H9 (cell line): ENCODE data around the gene RBPJ. TPM values are rescaled to one million over a fixed set of nuclear protein-coding genes. Genes with fewer than 3 reads are reported as not detected.

Experiments
- DNase-seq: peaks from one replicate; pipeline ENCODE4 v3.0.0-alpha.2; 2017
- H2AFZ ChIP-seq: one replicate; pipeline ENCODE4 v1.6.1; 2013; ENCODE audit warnings: mild to moderate bottlenecking, low read length, control low read depth, moderate library complexity
- H2AK5ac ChIP-seq: 2 replicates; pipeline ENCODE4 v1.6.1; 2013; ENCODE audit warnings: low read length, control low read depth, mixed read lengths; ENCODE audit not compliant: insufficient read length
- H2BK120ac ChIP-seq: one replicate; pipeline ENCODE4 v1.6.1; 2013; ENCODE audit warnings: low read depth, mild to moderate bottlenecking, low read length, control low read depth, inconsistent platforms; ENCODE audit not compliant: poor library complexity, severe bottlenecking
- H2BK12ac ChIP-seq: 2 replicates; pipeline ENCODE4 v1.6.1; 2013; ENCODE audit warnings: low read length, control low read depth, mixed read lengths, low read depth; ENCODE audit not compliant: insufficient read length
- H2BK15ac ChIP-seq: 2 replicates; pipeline ENCODE4 v1.6.1; 2013; ENCODE audit warnings: low read depth, low read length, control low read depth
- H2BK20ac ChIP-seq: one replicate; pipeline ENCODE4 v1.6.1; 2013; ENCODE audit warnings: low read depth, mild to moderate bottlenecking, low read length, control low read depth, inconsistent platforms; ENCODE audit not compliant: poor library complexity, severe bottlenecking
- H2BK5ac ChIP-seq: 2 replicates; pipeline ENCODE4 v1.6.1; 2013; ENCODE audit warnings: low read length, control low read depth, mixed read lengths; ENCODE audit not compliant: insufficient read length
- H3K14ac ChIP-seq: 2 replicates; pipeline ENCODE4 v1.6.1; 2013; ENCODE audit warnings: low read length, control low read depth; ENCODE audit not compliant: insufficient read depth
- H3K18ac ChIP-seq: 2 replicates; pipeline ENCODE4 v1.6.1; 2013; ENCODE audit warnings: low read depth, mild to moderate bottlenecking, mixed read lengths, low read length, control low read depth; ENCODE audit not compliant: insufficient read length
- H3K23ac ChIP-seq: 2 replicates; pipeline ENCODE4 v1.6.1; 2013; ENCODE audit warnings: low read length, control low read depth, mixed read lengths, low read depth; ENCODE audit not compliant: insufficient read length
- H3K23me2 ChIP-seq: 2 replicates; pipeline ENCODE4 v1.6.1; 2013; ENCODE audit warnings: low read depth, mild to moderate bottlenecking, mixed read lengths, low read length, control low read depth; ENCODE audit not compliant: insufficient read length, poor library complexity, severe bottlenecking
- H3K27ac ChIP-seq: 2 replicates; pipeline ENCODE4 v1.5.1; 2013; ENCODE audit warnings: low read length, control low read depth, mixed read lengths, low read depth; ENCODE audit not compliant: insufficient read length
- H3K27me3 ChIP-seq: 2 replicates; pipeline ENCODE4 v1.6.1; 2013; ENCODE audit warnings: low read length, control low read depth, inconsistent platforms; ENCODE audit not compliant: insufficient read depth
- H3K4ac ChIP-seq: 2 replicates; pipeline ENCODE4 v1.6.1; 2013; ENCODE audit warnings: low read depth, mild to moderate bottlenecking, control low read depth, inconsistent platforms, low read length, moderate library complexity
- H3K4me1 ChIP-seq: 2 replicates; pipeline ENCODE4 v1.6.1; 2013; ENCODE audit warnings: low read length, control low read depth, inconsistent platforms; ENCODE audit not compliant: insufficient read depth
- H3K4me2 ChIP-seq: 2 replicates; pipeline ENCODE4 v1.6.1; 2013; ENCODE audit warnings: low read length, control low read depth, mixed read lengths; ENCODE audit not compliant: insufficient read length, insufficient read depth
- H3K56ac ChIP-seq: 2 replicates; pipeline ENCODE4 v1.6.1; 2013; ENCODE audit warnings: low read depth, mild to moderate bottlenecking, mixed read lengths, low read length, control low read depth; ENCODE audit not compliant: insufficient read length
- H3K79me1 ChIP-seq: 2 replicates; pipeline ENCODE4 v1.6.1; 2013; ENCODE audit warnings: low read depth, mild to moderate bottlenecking, moderate library complexity, low read length, control low read depth, inconsistent platforms; ENCODE audit not compliant: insufficient read depth, poor library complexity, severe bottlenecking
- H3K79me2 ChIP-seq: 2 replicates; pipeline ENCODE4 v1.6.1; 2013; ENCODE audit warnings: low read length, control low read depth, inconsistent platforms; ENCODE audit not compliant: insufficient read depth
- H3K9ac ChIP-seq: 2 replicates; pipeline ENCODE4 v1.6.1; 2013; ENCODE audit warnings: low read length, control low read depth, mixed read lengths; ENCODE audit not compliant: insufficient read length; ENCODE audit errors: extremely low read depth
- H3K9me3 ChIP-seq: one replicate; pipeline ENCODE4 v1.6.1; 2013; ENCODE audit warnings: low read depth, low read length, inconsistent platforms; ENCODE audit not compliant: control insufficient read depth
- H3T11ph ChIP-seq: one replicate; pipeline ENCODE4 v1.6.1; 2013; ENCODE audit warnings: mild to moderate bottlenecking, low read length, control low read depth, inconsistent platforms
- H4K20me1 ChIP-seq: one replicate; pipeline ENCODE4 v1.6.1; 2013; ENCODE audit not compliant: control insufficient read depth, insufficient read length, insufficient read depth
- H4K5ac ChIP-seq: 2 replicates; pipeline ENCODE4 v1.6.1; 2013; ENCODE audit warnings: low read depth, mild to moderate bottlenecking, mixed read lengths, low read length, control low read depth; ENCODE audit not compliant: insufficient read length
- H4K8ac ChIP-seq: replicated peaks from 2 replicates; pipeline ENCODE4 v1.6.1; 2013; ENCODE audit warnings: low read length, control low read depth, mixed read lengths, low read depth; ENCODE audit not compliant: insufficient read length
- H4K91ac ChIP-seq: 2 replicates; pipeline ENCODE4 v1.6.1; 2013; ENCODE audit warnings: low read depth, mild to moderate bottlenecking, moderate library complexity, mixed read lengths, low read length, control low read depth; ENCODE audit not compliant: insufficient read length
- H3K27ac Mint-ChIP-seq, 3 experiments: 2 replicates in 2 of 3; 3 replicates in 1 of 3; pipeline ENCODE4 v1.8.0; 2020 to 2021; ENCODE audit warnings: mixed read lengths in 3 of 3, mild to moderate bottlenecking in 1 of 3, moderate library complexity in 1 of 3
- H3K27me3 Mint-ChIP-seq: 2 replicates; pipeline ENCODE4 v1.8.0; 2021; ENCODE audit warnings: low read depth, mild to moderate bottlenecking, moderate library complexity, mixed read lengths
- H3K36me3 Mint-ChIP-seq, 3 experiments: 2 replicates in 2 of 3; 3 replicates in 1 of 3; pipeline ENCODE4 v1.8.0; 2020 to 2021; ENCODE audit warnings: low read depth in 3 of 3, mixed read lengths in 3 of 3; ENCODE audit not compliant: insufficient read depth in 1 of 3
- H3K4me1 Mint-ChIP-seq, 2 experiments: 2 replicates each; pipeline ENCODE4 v1.8.0; 2020; ENCODE audit warnings: mixed read lengths in 2 of 2
- H3K4me3 Mint-ChIP-seq, 2 experiments: 2 replicates in 1 of 2; 3 replicates in 1 of 2; pipeline ENCODE4 v1.8.0; 2020 to 2021; ENCODE audit warnings: mild to moderate bottlenecking in 2 of 2, mixed read lengths in 2 of 2, moderate library complexity in 1 of 2
- H3K9me3 Mint-ChIP-seq, 2 experiments: 2 replicates in 1 of 2; 3 replicates in 1 of 2; pipeline ENCODE4 v1.8.0; 2020; ENCODE audit warnings: mild to moderate bottlenecking in 2 of 2, mixed read lengths in 2 of 2, moderate library complexity in 1 of 2
- CTCF ChIP-seq: fragments of 200-600 bp; sonication (generic); conservative IDR thresholded peaks from 3 replicates; pipeline ENCODE4 v1.8.0; 2021; ENCODE audit warnings: antibody characterized with exemption, mild to moderate bottlenecking
- WGBS: extraction: QIAGEN DNeasy Blood & Tissue Kit; methylation state at CpG from one replicate; pipeline ENCODE4 v1.1.7; 2013; ENCODE audit warnings: missing lambda C conversion rate, low lambda C conversion rate, mixed read lengths; ENCODE audit not compliant: insufficient read length; ENCODE audit errors: extremely low coverage; 5-methylcytosine and 5-hydroxymethylcytosine counted together
- total RNA-seq: library from RNA; stranded (reverse); gene quantifications from 2 replicates; pipeline ENCODE4 v1.2.1, GENCODE V29; 2021

Gene RBPJ
- total RNA-seq, 1 experiment from 2014 or later, result 166 TPM

DNA sequence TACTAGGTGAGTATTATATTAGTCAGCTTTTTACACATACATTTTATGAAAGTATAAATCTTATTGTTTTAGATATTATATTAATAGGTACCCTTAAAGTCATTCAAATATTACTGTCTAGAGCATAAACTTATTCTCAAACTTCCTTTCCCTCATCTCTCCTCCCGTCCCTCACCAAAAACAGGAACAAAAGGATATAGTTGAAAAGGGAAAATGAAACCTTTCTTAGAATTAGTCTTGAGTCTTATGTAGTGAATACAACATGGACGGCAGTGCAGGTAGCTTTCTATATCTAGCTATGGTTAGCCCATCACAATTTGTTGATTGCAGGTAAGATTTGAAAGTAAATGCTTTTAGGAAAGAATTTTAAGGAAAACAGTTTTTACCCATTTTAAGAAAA, 65.6 kb downstream of the RBPJ start:
- no CpG with 5 or more reads among the region's 2 CpGs for whole genome bisulfite sequencing
- H3K27ac Mint-ChIP-seq, result no peak overlapping the region

More for the DNA sequence above, 65.6 kb downstream of the RBPJ start:
- no peak overlapping the region for H3K9ac ChIP-seq
- H2BK15ac ChIP-seq, result no peak overlapping the region
- peaks cover 10% of the 10 kb centered on the region; the same call in 1 of the 2 replicates for H3K79me2 ChIP-seq
- no peaks in the 10 kb centered on the region for H3K4me1 ChIP-seq
- H3K18ac ChIP-seq, result no peak overlapping the region
- no peak overlapping the region for H3K56ac ChIP-seq
- no peak overlapping the region for H3K14ac ChIP-seq
- H4K91ac ChIP-seq, result no peak overlapping the region
- no peak overlapping the region for H3K27ac ChIP-seq
- no peak overlapping the region for H4K5ac ChIP-seq
- Mint-ChIP-seq H3K27me3 (no peaks in the 10 kb centered on the region), H3K9me3 (no peaks in the 10 kb centered on the region; a peak in 2 of 5 replicates), H3K4me3 (no peak overlapping the region), H3K36me3 (peaks cover 29 to 42% (median 39%) of the 10 kb centered on the region in 3 experiments), H3K4me1 (peaks cover 15 to 33% of the 10 kb centered on the region in 2 experiments)
- H3K23me2 ChIP-seq, result no peaks in the 10 kb centered on the region
- no peak overlapping the region for H4K8ac ChIP-seq
- H2AK5ac ChIP-seq, result no peak overlapping the region
- no peak overlapping the region for H3K4ac ChIP-seq
- no peak overlapping the region for H3K23ac ChIP-seq
- no peaks in the 10 kb centered on the region for H3K79me1 ChIP-seq
- no peaks in the 10 kb centered on the region for H4K20me1 ChIP-seq
- no peak overlapping the region for H2AFZ ChIP-seq
- no peak overlapping the region for H2BK12ac ChIP-seq
- H3K9me3 ChIP-seq, result no peaks in the 10 kb centered on the region
- no peak overlapping the region for H3T11ph ChIP-seq
- no peak overlapping the region for H3K4me2 ChIP-seq
- no peak overlapping the region for H2BK5ac ChIP-seq
- H2BK120ac ChIP-seq, result no peak overlapping the region
- H2BK20ac ChIP-seq, result no peak overlapping the region
- DNase-seq, result no peak
- H3K27me3 ChIP-seq, result no peaks in the 10 kb centered on the region
- no peak for TF ChIP-seq CTCF
